ENCODE data around the gene ADD2.
"Not testable (repeated sequence)": the region's sequence is repeated elsewhere in the genome, so short reads cannot be mapped to it uniquely, and the experiment has no call there.

ADD2 gene

GRCh38 chr2:70747284-70747683 is 20.7 kb downstream of the ADD2 start:
- H3K27me3 ChIP-seq (ENCODE audit: control insufficient read depth, insufficient read depth, low read length), result no peaks in the 10 kb centered on the region
- H3K4me3 ChIP-seq (ENCODE audit: low read length), result no peak overlapping the region
- H3K36me3 ChIP-seq (ENCODE audit: control insufficient read depth, low read depth, low read length), result no peaks in the 10 kb centered on the region
- no peaks in the 10 kb centered on the region for H3K9me3 ChIP-seq (ENCODE audit: control insufficient read depth, low read depth, low read length)
- no peak overlapping the region for H3K9ac ChIP-seq (ENCODE audit: low read length)
- H3K4me1 ChIP-seq (ENCODE audit: control insufficient read depth, low read depth, low read length), result peaks cover 20% of the 10 kb centered on the region
- no peak overlapping the region for H3K27ac ChIP-seq (ENCODE audit: low read length)

GRCh38 chr2:70746094-70746974 is 21.7 kb downstream of the ADD2 start:
- Histone ChIP-seq H3K4me1 (ENCODE audit: control insufficient read depth, low read depth, low read length) (peaks cover 25% of the 10 kb centered on the region), H3K9me3 (ENCODE audit: control insufficient read depth, low read depth, low read length) (no peaks in the 10 kb centered on the region), H3K9ac (ENCODE audit: low read length) (no peak overlapping the region), H3K27ac (ENCODE audit: low read length) (no peak overlapping the region), H3K4me3 (ENCODE audit: low read length) (no peak overlapping the region), H3K36me3 (ENCODE audit: control insufficient read depth, low read depth, low read length) (no peaks in the 10 kb centered on the region), H3K27me3 (ENCODE audit: control insufficient read depth, insufficient read depth, low read length) (no peaks in the 10 kb centered on the region)

- Histone ChIP-seq H3K27me3 (ENCODE audit: control insufficient read depth, insufficient read depth, low read length) (no peaks in the 10 kb centered on the region), H3K9me3 (ENCODE audit: control insufficient read depth, low read depth, low read length) (no peaks in the 10 kb centered on the region), H3K27ac (ENCODE audit: low read length) (no peak overlapping the region), H3K9ac (ENCODE audit: low read length) (no peak overlapping the region), H3K4me3 (ENCODE audit: low read length) (no peak overlapping the region), H3K4me1 (ENCODE audit: control insufficient read depth, low read depth, low read length) (peaks cover 25% of the 10 kb centered on the region), H3K36me3 (ENCODE audit: control insufficient read depth, low read depth, low read length) (no peaks in the 10 kb centered on the region)
These were observed 22.6 kb downstream of the ADD2 start for GRCh38 chr2:70745276-70745825.

- Histone ChIP-seq H3K27ac (ENCODE audit: low read length) (no peak overlapping the region), H3K9ac (ENCODE audit: low read length) (no peak overlapping the region), H3K36me3 (ENCODE audit: control insufficient read depth, low read depth, low read length) (no peaks in the 10 kb centered on the region), H3K27me3 (ENCODE audit: control insufficient read depth, insufficient read depth, low read length) (no peaks in the 10 kb centered on the region), H3K4me1 (ENCODE audit: control insufficient read depth, low read depth, low read length) (peaks cover 22% of the 10 kb centered on the region), H3K9me3 (ENCODE audit: control insufficient read depth, low read depth, low read length) (no peaks in the 10 kb centered on the region), H3K4me3 (ENCODE audit: low read length) (no peak overlapping the region)
These were observed 23.6 kb downstream of the ADD2 start for GRCh38 chr2:70744397-70744796.

- H3K4me1 ChIP-seq (ENCODE audit: control insufficient read depth, low read depth, low read length), result peaks cover 22% of the 10 kb centered on the region
- H3K9ac ChIP-seq (ENCODE audit: low read length), result no peak overlapping the region
- no peaks in the 10 kb centered on the region for H3K9me3 ChIP-seq (ENCODE audit: control insufficient read depth, low read depth, low read length)
- no peak overlapping the region for H3K27ac ChIP-seq (ENCODE audit: low read length)
- H3K36me3 ChIP-seq (ENCODE audit: control insufficient read depth, low read depth, low read length), result no peaks in the 10 kb centered on the region
- H3K4me3 ChIP-seq (ENCODE audit: low read length), result no peak overlapping the region
- H3K27me3 ChIP-seq (ENCODE audit: control insufficient read depth, insufficient read depth, low read length), result no peaks in the 10 kb centered on the region
These were observed 24.3 kb downstream of the ADD2 start for GRCh38 chr2:70743677-70744076.

GRCh38 chr2:70743068-70743467 is 24.9 kb downstream of the ADD2 start:
- H3K9ac ChIP-seq (ENCODE audit: low read length), result no peak overlapping the region
- no peaks in the 10 kb centered on the region for H3K27me3 ChIP-seq (ENCODE audit: control insufficient read depth, insufficient read depth, low read length)
- peaks cover 22% of the 10 kb centered on the region for H3K4me1 ChIP-seq (ENCODE audit: control insufficient read depth, low read depth, low read length)
- no peak overlapping the region for H3K27ac ChIP-seq (ENCODE audit: low read length)
- no peak overlapping the region for H3K4me3 ChIP-seq (ENCODE audit: low read length)
- H3K36me3 ChIP-seq (ENCODE audit: control insufficient read depth, low read depth, low read length), result no peaks in the 10 kb centered on the region
- H3K9me3 ChIP-seq (ENCODE audit: control insufficient read depth, low read depth, low read length), result no peaks in the 10 kb centered on the region

GRCh38 chr2:70739492-70739891 is 28.5 kb downstream of the ADD2 start:
- not testable (repeated sequence) for H3K9me3 ChIP-seq (ENCODE audit: control insufficient read depth, low read depth, low read length); H3K27me3 ChIP-seq (ENCODE audit: control insufficient read depth, insufficient read depth, low read length); H3K36me3 ChIP-seq (ENCODE audit: control insufficient read depth, low read depth, low read length); H3K4me3 ChIP-seq (ENCODE audit: low read length); H3K27ac ChIP-seq (ENCODE audit: low read length); H3K9ac ChIP-seq (ENCODE audit: low read length)
- H3K4me1 ChIP-seq (ENCODE audit: control insufficient read depth, low read depth, low read length), result peaks cover 27% of the 10 kb centered on the region

- H3K9ac ChIP-seq (ENCODE audit: low read length), result no peak overlapping the region
- no peak overlapping the region for H3K27ac ChIP-seq (ENCODE audit: low read length)
- no peak overlapping the region for H3K4me3 ChIP-seq (ENCODE audit: low read length)
- H3K36me3 ChIP-seq (ENCODE audit: control insufficient read depth, low read depth, low read length), result no peaks in the 10 kb centered on the region
- no peaks in the 10 kb centered on the region for H3K9me3 ChIP-seq (ENCODE audit: control insufficient read depth, low read depth, low read length)
- peaks cover 41% of the 10 kb centered on the region for H3K4me1 ChIP-seq (ENCODE audit: control insufficient read depth, low read depth, low read length)
- H3K27me3 ChIP-seq (ENCODE audit: control insufficient read depth, insufficient read depth, low read length), result no peaks in the 10 kb centered on the region
These were observed 29.8 kb downstream of the ADD2 start for GRCh38 chr2:70738159-70738558.

- Histone ChIP-seq H3K4me3 (ENCODE audit: low read length) (peak overlapping the region; percentile 31), H3K27ac (ENCODE audit: low read length) (peak overlapping the region; percentile 12), H3K4me1 (ENCODE audit: control insufficient read depth, low read depth, low read length) (peaks cover 52% of the 10 kb centered on the region), H3K27me3 (ENCODE audit: control insufficient read depth, insufficient read depth, low read length) (no peaks in the 10 kb centered on the region), H3K36me3 (ENCODE audit: control insufficient read depth, low read depth, low read length) (no peaks in the 10 kb centered on the region), H3K9ac (ENCODE audit: low read length) (peak overlapping the region; percentile 7), H3K9me3 (ENCODE audit: control insufficient read depth, low read depth, low read length) (no peaks in the 10 kb centered on the region)
These were observed 32.9 kb downstream of the ADD2 start for GRCh38 chr2:70735071-70735470.

GRCh38 chr2:70733646-70734180 is 34.3 kb downstream of the ADD2 start:
- Histone ChIP-seq H3K4me1 (ENCODE audit: control insufficient read depth, low read depth, low read length) (peaks cover 64% of the 10 kb centered on the region), H3K9me3 (ENCODE audit: control insufficient read depth, low read depth, low read length) (no peaks in the 10 kb centered on the region), H3K27me3 (ENCODE audit: control insufficient read depth, insufficient read depth, low read length) (no peaks in the 10 kb centered on the region), H3K27ac (ENCODE audit: low read length) (peak overlapping the region; percentile 10), H3K36me3 (ENCODE audit: control insufficient read depth, low read depth, low read length) (no peaks in the 10 kb centered on the region), H3K4me3 (ENCODE audit: low read length) (peak overlapping the region; percentile 31), H3K9ac (ENCODE audit: low read length) (peak overlapping the region; percentile 29)

- no peaks in the 10 kb centered on the region for H3K27me3 ChIP-seq (ENCODE audit: control insufficient read depth, insufficient read depth, low read length)
- no peaks in the 10 kb centered on the region for H3K9me3 ChIP-seq (ENCODE audit: control insufficient read depth, low read depth, low read length)
- peak overlapping the region; percentile 29 for H3K9ac ChIP-seq (ENCODE audit: low read length)
- H3K4me1 ChIP-seq (ENCODE audit: control insufficient read depth, low read depth, low read length), result peaks cover 71% of the 10 kb centered on the region
- H3K4me3 ChIP-seq (ENCODE audit: low read length), result peak overlapping the region; percentile 31
- no peaks in the 10 kb centered on the region for H3K36me3 ChIP-seq (ENCODE audit: control insufficient read depth, low read depth, low read length)
- H3K27ac ChIP-seq (ENCODE audit: low read length), result peak overlapping the region; percentile 14
These were observed 35.0 kb downstream of the ADD2 start for GRCh38 chr2:70732766-70733645.
